Chondrocyte (in vitro differentiated cells): ENCODE measurements around the gene THADA. TPM values are rescaled to one million over a fixed set of nuclear protein-coding genes. Genes with fewer than 3 reads are reported as not detected.
A peak's percentile ranks its signal among the peaks of the same experiment; 100 is the strongest.

Experiments
- DNase-seq: peaks from one replicate; pipeline ENCODE4 v3.0.0; 2021; ENCODE audit warnings: mixed read lengths, low spot score
- H3K27ac Mint-ChIP-seq: one replicate; pipeline ENCODE4 v1.8.0; 2021; ENCODE audit warnings: mild to moderate bottlenecking, moderate library complexity, mixed read lengths; ENCODE audit not compliant: unreplicated experiment
- H3K27me3 Mint-ChIP-seq: 2 replicates; pipeline ENCODE4 v1.8.0; 2021; ENCODE audit warnings: low read depth, mixed read lengths
- H3K36me3 Mint-ChIP-seq: 2 replicates; pipeline ENCODE4 v1.8.0; 2021; ENCODE audit warnings: low read depth, mixed read lengths
- H3K4me1 Mint-ChIP-seq: 2 replicates; pipeline ENCODE4 v1.8.0; 2021; ENCODE audit warnings: low read depth, mild to moderate bottlenecking, mixed read lengths
- H3K4me3 Mint-ChIP-seq: one replicate; pipeline ENCODE4 v1.8.0; 2021; ENCODE audit warnings: mild to moderate bottlenecking, moderate library complexity, mixed read lengths; ENCODE audit not compliant: unreplicated experiment
- H3K9me3 Mint-ChIP-seq: 2 replicates; pipeline ENCODE4 v1.8.0; 2021; ENCODE audit warnings: low read depth, mixed read lengths
- CTCF ChIP-seq: fragments of 200-600 bp; sonication (generic); IDR thresholded peaks from 2 replicates; pipeline ENCODE4 v1.5.0; 2021; ENCODE audit warnings: antibody characterized with exemption, mild to moderate bottlenecking, moderate library complexity
- total RNA-seq: library from RNA; stranded (reverse); gene quantifications from 3 replicates; pipeline ENCODE4 v1.2.1, GENCODE V29; 2021

Gene THADA
- total RNA-seq, 1 donor from 2014 or later, result 28.4 TPM

GRCh38 chr2:43346602-43347567 is 249.0 kb downstream of the THADA start:
- Mint-ChIP-seq H3K27me3 (no peaks in the 10 kb centered on the region), H3K27ac (peak overlapping the region; percentile 92), H3K9me3 (no peaks in the 10 kb centered on the region), H3K4me3 (peak overlapping the region; percentile 24), H3K4me1 (peaks cover 100% of the 10 kb centered on the region), H3K36me3 (peaks cover 2% of the 10 kb centered on the region)
- DNase-seq, result no peak
- no peak for TF ChIP-seq CTCF

- no peaks in the 10 kb centered on the region for H3K27me3 Mint-ChIP-seq
- DNase-seq, result no peak
- H3K4me1 Mint-ChIP-seq, result peaks cover 100% of the 10 kb centered on the region
- peak; percentile 34 for TF ChIP-seq CTCF
- H3K9me3 Mint-ChIP-seq, result no peaks in the 10 kb centered on the region
- peak overlapping the region; percentile 92 for H3K27ac Mint-ChIP-seq
- H3K36me3 Mint-ChIP-seq, result peaks cover 2% of the 10 kb centered on the region
- H3K4me3 Mint-ChIP-seq, result no peak overlapping the region
Observed at GRCh38 chr2:43345872-43346271, 250.0 kb downstream of the THADA start.

GRCh38 chr2:43345391-43345813 is 250.4 kb downstream of the THADA start:
- DNase-seq, result no peak
- H3K4me1 Mint-ChIP-seq, result peaks cover 100% of the 10 kb centered on the region
- H3K27ac Mint-ChIP-seq, result peak overlapping the region; percentile 92
- H3K4me3 Mint-ChIP-seq, result no peak overlapping the region
- TF ChIP-seq CTCF, result peak; percentile 67
- H3K9me3 Mint-ChIP-seq, result no peaks in the 10 kb centered on the region
- peaks cover 2% of the 10 kb centered on the region for H3K36me3 Mint-ChIP-seq
- H3K27me3 Mint-ChIP-seq, result no peaks in the 10 kb centered on the region

- no peaks in the 10 kb centered on the region for H3K9me3 Mint-ChIP-seq
- peak overlapping the region; percentile 5 for H3K4me3 Mint-ChIP-seq
- TF ChIP-seq CTCF, result no peak
- H3K27me3 Mint-ChIP-seq, result no peaks in the 10 kb centered on the region
- H3K4me1 Mint-ChIP-seq, result peaks cover 100% of the 10 kb centered on the region
- H3K36me3 Mint-ChIP-seq, result peaks cover 2% of the 10 kb centered on the region
- H3K27ac Mint-ChIP-seq, result peak overlapping the region; percentile 92
- DNase-seq, result no peak
Observed at GRCh38 chr2:43344868-43345373, 250.9 kb downstream of the THADA start.

GRCh38 chr2:43343573-43344304 is 252.1 kb downstream of the THADA start:
- H3K36me3 Mint-ChIP-seq, result peaks cover 2% of the 10 kb centered on the region
- peak overlapping the region; percentile 92 for H3K27ac Mint-ChIP-seq
- H3K4me1 Mint-ChIP-seq, result peaks cover 93% of the 10 kb centered on the region
- no peak for DNase-seq
- H3K27me3 Mint-ChIP-seq, result no peaks in the 10 kb centered on the region
- peaks cover 3% of the 10 kb centered on the region for H3K9me3 Mint-ChIP-seq
- no peak overlapping the region for H3K4me3 Mint-ChIP-seq
- TF ChIP-seq CTCF, result no peak
